Astrocyte of the spinal cord (primary cell): Measurements from ENCODE around the gene CAMTA1.

Experiments used
- DNase-seq: peaks from one replicate; pipeline ENCODE4 v3.0.0; 2011; ENCODE audit warnings: low read depth, low spot score
- H3K4me3 ChIP-seq: 2 replicates; pipeline ENCODE4 v1.5.1; 2011; ENCODE audit warnings: low read depth, mild to moderate bottlenecking, low read length, moderate library complexity
- in situ Hi-C: cut with HindIII; loops from 2 replicates; pipeline ENCODE4 v1.10.0; 2017; ENCODE audit warnings: low sequenced_read_pairs
- TF ChIP-seq, protein P1 (sequence below): IDR thresholded peaks from 2 replicates; pipeline ENCODE4 v1.5.1; 2012; ENCODE audit warnings: low read depth, mild to moderate bottlenecking, low read length, inconsistent platforms

CAMTA1 gene

DNA sequence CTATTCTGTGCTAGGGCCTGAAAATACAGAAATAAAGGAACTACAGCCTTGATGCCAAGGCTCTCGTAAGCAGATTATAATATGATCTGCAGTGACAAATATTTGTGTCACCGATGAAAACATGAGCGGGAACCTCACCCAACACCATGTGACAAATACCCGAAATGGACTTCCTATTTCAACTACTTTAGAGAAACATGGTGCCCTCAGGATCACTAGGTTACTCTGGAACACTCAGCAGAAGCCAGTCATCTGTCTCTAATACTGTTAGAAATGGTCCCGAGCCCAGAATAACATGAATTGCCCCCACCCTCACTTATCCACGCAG lies 985.4 kb downstream of the CAMTA1 start:
- no peak for DNase-seq
- in situ Hi-C loops: no loop called here
- peak overlapping the region; percentile 84 for H3K4me3 ChIP-seq
- TF ChIP-seq, protein P1, sequence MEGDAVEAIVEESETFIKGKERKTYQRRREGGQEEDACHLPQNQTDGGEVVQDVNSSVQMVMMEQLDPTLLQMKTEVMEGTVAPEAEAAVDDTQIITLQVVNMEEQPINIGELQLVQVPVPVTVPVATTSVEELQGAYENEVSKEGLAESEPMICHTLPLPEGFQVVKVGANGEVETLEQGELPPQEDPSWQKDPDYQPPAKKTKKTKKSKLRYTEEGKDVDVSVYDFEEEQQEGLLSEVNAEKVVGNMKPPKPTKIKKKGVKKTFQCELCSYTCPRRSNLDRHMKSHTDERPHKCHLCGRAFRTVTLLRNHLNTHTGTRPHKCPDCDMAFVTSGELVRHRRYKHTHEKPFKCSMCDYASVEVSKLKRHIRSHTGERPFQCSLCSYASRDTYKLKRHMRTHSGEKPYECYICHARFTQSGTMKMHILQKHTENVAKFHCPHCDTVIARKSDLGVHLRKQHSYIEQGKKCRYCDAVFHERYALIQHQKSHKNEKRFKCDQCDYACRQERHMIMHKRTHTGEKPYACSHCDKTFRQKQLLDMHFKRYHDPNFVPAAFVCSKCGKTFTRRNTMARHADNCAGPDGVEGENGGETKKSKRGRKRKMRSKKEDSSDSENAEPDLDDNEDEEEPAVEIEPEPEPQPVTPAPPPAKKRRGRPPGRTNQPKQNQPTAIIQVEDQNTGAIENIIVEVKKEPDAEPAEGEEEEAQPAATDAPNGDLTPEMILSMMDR: no peak

DNA sequence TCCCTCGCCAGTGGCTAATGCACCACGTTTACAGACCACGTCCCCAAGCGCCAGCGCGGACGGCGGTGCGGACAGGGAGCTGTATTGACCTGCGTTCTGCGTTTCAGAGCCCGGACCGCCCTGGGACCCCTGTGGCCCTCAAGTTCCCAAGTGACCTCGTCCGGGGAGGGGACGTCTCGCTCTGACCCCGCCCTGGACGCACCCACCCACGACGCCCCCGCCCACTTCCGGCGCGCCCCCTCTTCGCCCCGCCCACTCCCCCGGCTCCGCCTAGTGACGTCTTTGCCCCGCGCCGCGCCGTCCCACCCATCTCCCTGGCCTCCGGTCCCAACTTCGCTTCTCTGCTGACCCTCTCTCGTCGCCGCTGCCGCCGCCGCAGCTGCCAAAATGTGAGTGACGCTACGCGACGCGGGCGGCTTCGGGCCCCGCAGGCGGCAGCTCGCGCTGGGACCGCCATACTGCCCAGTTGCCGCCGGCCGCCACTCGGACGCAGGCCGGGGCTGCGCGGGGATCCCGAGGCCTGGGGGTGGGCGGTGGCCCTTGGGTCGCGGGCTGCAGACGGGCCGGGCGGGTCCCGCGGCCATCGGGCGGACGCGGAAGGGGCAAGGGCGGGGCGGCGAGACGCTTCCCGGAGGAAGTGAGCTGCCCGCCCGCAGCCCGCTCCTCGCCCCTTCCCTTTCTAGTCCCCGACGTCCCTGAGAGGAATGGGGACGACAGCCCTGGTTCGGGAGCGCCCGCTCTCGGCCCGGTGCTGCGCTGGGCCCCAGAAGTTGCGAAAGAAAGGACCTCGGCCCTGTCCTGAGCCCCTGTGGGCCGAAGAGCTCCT lies 986.0 kb downstream of the CAMTA1 start, which contains the start of gene VAMP3:
Gene VAMP3 (plus strand): TSS at position 300 of the 826 bp plus-strand sequence. CDS start 88 bp downstream, at position 388.
- TF ChIP-seq, protein P1: no peak
- in situ Hi-C loops: no loop called here
- peak; percentile 76 for DNase-seq
- peak within 1 kb of the TSS; percentile 84 for H3K4me3 ChIP-seq

DNA sequence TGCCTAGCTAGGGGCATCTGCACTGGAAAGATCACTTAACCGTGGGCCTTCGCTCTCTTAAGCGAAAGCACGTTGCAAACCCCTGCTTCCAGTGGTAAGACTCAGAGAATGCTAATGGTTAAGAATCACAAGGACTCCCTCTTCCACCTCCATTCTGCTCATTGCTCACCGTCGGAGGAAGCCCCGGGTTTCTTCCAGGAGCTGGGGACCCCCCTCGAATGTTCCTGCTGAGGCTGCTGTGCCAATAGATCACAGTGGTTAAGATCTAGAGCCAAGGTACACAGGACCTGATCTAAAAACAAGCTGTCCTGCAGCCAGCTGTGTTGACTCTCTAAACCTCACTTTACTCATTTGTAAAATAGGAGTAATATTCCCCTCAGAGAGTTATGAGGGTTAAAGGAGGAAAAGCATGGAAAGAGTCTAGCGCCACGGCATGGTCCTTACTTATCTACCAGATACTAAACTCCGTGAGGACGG lies 986.6 kb downstream of the CAMTA1 start:
- peak overlapping the region; percentile 84 for H3K4me3 ChIP-seq
- no peak for DNase-seq
- TF ChIP-seq, protein P1: no peak
- in situ Hi-C loops: no loop called here

DNA sequence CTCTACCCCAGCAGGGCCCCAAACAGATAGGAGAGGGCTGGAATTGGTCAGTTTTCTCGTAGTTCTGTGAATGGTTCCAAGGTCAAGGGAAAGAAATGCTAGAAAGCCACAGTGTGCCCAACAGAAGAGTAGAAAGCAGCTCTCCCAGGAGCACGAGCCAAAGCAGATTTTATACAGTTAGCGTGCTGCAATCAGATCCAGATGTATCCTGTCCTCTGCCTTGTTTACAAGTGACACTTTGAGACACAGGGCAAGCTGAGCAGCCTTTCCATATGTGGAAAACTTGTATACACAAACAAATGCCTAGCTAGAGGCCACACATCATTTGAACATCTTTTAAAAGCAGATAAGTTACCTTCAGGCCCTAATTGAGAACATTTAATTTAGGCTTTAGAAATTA lies 992.3 kb downstream of the CAMTA1 start:
- in situ Hi-C loops: no loop called here

DNA sequence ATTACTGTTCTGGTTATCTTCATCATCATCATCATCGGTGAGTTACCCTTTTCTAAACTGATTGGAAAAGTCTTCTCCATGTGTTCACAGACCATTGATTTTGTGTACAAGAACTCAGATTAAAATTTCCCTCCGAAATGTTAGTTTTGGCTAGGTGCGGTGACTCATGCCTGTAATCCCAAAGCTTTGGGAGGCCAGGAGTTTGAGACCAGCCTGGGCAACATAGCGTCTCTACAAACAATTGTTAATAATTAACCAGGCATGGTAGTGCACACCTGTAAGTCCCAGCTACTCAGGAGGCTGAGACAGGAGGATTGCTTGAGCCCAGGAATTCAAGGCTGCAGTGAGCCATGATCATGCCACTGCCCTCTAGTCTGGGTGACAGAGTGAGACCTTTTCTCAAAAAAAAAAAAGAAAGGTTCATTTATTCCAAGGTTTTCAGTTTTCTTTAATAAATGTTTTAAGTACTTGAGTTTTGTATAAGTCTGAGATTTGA lies 992.9 kb downstream of the CAMTA1 start:
- TF ChIP-seq, protein P1: no peak
- no peak overlapping the region for H3K4me3 ChIP-seq
- in situ Hi-C loops: no loop called here
- no peak for DNase-seq

More for the DNA sequence above, 992.3 kb downstream of the CAMTA1 start:
- DNase-seq: no peak
- TF ChIP-seq, protein P1: no peak
- H3K4me3 ChIP-seq: no peak overlapping the region

DNA sequence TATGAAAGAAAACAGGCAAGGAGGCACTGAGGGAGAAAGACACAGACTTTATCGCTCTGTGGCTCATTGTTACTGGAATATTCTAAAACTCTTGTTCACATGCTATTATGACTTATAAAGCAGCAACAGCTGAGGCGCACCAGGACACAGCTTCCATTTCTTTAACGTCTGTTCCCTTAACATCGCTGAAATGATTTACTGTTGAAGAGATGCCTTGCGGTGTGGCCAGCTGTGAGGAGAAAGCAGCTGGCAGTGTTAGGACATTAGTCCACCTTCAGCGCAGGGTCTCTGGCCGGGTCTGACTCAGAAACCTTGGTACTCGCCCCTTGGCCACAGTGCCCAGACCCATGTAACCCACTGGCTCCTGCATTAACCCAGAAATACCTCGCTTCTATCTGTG lies 995.7 kb downstream of the CAMTA1 start:
- in situ Hi-C loops: no loop called here
- DNase-seq: no peak
- TF ChIP-seq, protein P1: no peak
- H3K4me3 ChIP-seq: no peak overlapping the region
